Measurements from ENCODE around the gene NKAPL. TPM values are rescaled to one million over a fixed set of nuclear protein-coding genes. Genes with fewer than 3 reads are reported as not detected.

Gene NKAPL
- total RNA-seq, 1 donor from 2014 or later: not detected

GRCh38 chr6:28213213-28213523 is 45.9 kb upstream of the NKAPL start:
- DNase-seq (ENCODE audit: extremely low spot score in 2 of 2): no peak
- Histone ChIP-seq H3K27me3 (no peaks in the 10 kb centered on the region), H3K4me1 (peaks cover 3% of the 10 kb centered on the region), H3K36me3 (no peaks in the 10 kb centered on the region), H3K4me3 (no peak overlapping the region), H3K27ac (no peak overlapping the region), H3K9me3 (no peaks in the 10 kb centered on the region)
- intact Hi-C loops (cut with DNase I): no loop called here
- TF ChIP-seq POLR2AphosphoS5 (IDR thresholded peaks at IDR 0.05; ENCODE audit: insufficient read depth in 1 of 2, low read depth in 1 of 2) (no peak), POLR2A (IDR thresholded peaks at IDR 0.05) (no peak)
- TF ChIP-seq, protein P1, sequence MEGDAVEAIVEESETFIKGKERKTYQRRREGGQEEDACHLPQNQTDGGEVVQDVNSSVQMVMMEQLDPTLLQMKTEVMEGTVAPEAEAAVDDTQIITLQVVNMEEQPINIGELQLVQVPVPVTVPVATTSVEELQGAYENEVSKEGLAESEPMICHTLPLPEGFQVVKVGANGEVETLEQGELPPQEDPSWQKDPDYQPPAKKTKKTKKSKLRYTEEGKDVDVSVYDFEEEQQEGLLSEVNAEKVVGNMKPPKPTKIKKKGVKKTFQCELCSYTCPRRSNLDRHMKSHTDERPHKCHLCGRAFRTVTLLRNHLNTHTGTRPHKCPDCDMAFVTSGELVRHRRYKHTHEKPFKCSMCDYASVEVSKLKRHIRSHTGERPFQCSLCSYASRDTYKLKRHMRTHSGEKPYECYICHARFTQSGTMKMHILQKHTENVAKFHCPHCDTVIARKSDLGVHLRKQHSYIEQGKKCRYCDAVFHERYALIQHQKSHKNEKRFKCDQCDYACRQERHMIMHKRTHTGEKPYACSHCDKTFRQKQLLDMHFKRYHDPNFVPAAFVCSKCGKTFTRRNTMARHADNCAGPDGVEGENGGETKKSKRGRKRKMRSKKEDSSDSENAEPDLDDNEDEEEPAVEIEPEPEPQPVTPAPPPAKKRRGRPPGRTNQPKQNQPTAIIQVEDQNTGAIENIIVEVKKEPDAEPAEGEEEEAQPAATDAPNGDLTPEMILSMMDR (IDR thresholded peaks at IDR 0.05): no peak

DNA sequence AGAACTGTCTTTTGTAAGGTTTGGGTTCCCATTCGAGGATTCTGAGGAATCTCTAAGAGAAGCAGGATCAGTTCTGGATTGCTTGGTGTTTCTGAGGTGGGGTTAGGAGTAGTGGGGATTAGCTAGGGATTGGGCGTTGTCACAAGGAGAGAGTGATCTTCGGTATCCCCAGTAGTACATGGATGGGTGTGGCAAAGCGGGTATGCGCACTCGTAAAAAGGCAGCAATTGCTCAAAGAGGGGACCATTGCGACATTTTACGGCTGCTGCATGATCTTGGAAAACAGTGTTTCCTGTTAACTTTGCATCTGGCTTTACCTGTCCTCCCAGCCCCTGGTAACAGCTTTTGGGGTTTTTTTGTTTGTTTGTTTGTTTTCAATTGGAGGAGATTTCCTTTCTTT is 43.7 kb upstream of the NKAPL start:
- peaks cover 15% of the 10 kb centered on the region for H3K4me1 ChIP-seq
- no peaks in the 10 kb centered on the region for H3K27me3 ChIP-seq
- TF ChIP-seq POLR2AphosphoS5 (IDR thresholded peaks at IDR 0.05; ENCODE audit: insufficient read depth in 1 of 2, low read depth in 1 of 2) (no peak), POLR2A (IDR thresholded peaks at IDR 0.05) (no peak)
- TF ChIP-seq, protein P1 (IDR thresholded peaks at IDR 0.05): no peak
- intact Hi-C loops (cut with DNase I): no loop called here
- no peaks in the 10 kb centered on the region for H3K36me3 ChIP-seq
- H3K27ac ChIP-seq: no peak overlapping the region
- H3K9me3 ChIP-seq: no peaks in the 10 kb centered on the region
- no peak overlapping the region for H3K4me3 ChIP-seq
- DNase-seq (ENCODE audit: extremely low spot score in 2 of 2): no peak

- no peak for DNase-seq (ENCODE audit: extremely low spot score in 2 of 2)
- H3K4me1 ChIP-seq: peaks cover 15% of the 10 kb centered on the region
- H3K9me3 ChIP-seq: no peaks in the 10 kb centered on the region
- no peak for TF ChIP-seq POLR2AphosphoS5 (IDR thresholded peaks at IDR 0.05; ENCODE audit: insufficient read depth in 1 of 2, low read depth in 1 of 2)
- no peak for TF ChIP-seq POLR2A (IDR thresholded peaks at IDR 0.05)
- TF ChIP-seq, protein P1 (IDR thresholded peaks at IDR 0.05): no peak
- H3K4me3 ChIP-seq: no peak overlapping the region
- H3K27ac ChIP-seq: no peak overlapping the region
- no peaks in the 10 kb centered on the region for H3K27me3 ChIP-seq
- intact Hi-C loops (cut with DNase I): no loop called here
- no peaks in the 10 kb centered on the region for H3K36me3 ChIP-seq
Measured at GRCh38 chr6:28217890-28218289, 41.2 kb upstream of the NKAPL start.

DNA sequence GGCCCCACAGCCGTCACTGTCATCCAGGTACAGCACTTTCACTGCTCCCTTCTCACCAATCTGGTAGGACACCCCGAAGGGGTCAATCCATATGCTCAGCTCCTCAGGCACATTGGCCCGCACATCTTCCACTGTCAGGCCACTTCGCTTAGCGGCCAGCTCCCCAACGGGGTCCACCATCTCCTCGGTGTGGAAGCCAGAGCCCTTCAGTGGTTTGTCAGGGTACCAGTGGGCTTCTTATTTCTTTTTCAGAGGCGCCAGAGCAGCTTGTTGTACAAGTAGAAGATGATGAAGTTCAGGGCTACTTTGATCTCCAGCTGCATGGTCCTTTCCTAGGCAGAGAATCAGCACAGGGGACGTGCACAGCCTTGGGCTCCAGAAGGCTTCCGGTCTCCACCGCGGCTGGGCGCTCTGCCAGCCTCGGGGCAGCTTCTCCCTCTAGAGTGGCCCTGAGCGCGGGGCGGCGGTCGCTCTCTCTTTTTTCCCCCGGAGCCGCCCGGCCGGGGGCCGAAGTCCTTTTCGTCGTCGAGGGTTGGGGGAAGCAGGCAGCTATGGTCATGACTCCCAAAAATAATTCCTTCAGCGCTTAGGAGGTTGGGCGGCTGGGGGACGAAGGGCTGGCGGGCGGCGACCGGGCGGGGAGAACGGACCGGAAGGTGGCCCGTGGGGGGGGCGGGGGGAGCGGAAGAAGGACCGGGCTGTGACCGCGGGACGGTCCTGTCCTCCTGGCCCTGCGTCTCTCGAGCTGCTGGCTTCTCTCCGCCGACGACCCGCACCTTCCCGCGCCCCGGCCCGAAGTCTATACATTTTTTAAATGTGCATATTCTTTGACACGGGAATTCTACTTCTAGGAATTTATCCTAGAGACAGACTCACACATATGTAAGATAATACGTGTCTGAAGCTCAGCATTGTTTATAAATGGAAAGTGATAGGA is 40.5 kb upstream of the NKAPL start:
- Histone ChIP-seq H3K4me3 (peak overlapping the region; percentile 57 to 65), H3K4me1 (peaks cover 15% of the 10 kb centered on the region), H3K27ac (peak overlapping the region; percentile 44), H3K27me3 (no peaks in the 10 kb centered on the region), H3K9me3 (no peaks in the 10 kb centered on the region), H3K36me3 (no peaks in the 10 kb centered on the region)
- intact Hi-C loops (cut with DNase I): no loop called here
- peak in 1 of 2 donors; percentile 33 for TF ChIP-seq POLR2AphosphoS5 (IDR thresholded peaks at IDR 0.05; ENCODE audit: insufficient read depth in 1 of 2, low read depth in 1 of 2)
- TF ChIP-seq, protein P1 (IDR thresholded peaks at IDR 0.05): no peak
- no peak for DNase-seq (ENCODE audit: extremely low spot score in 2 of 2)

All from vagina (tissue), 2 donors.